Fibroblast of lung (primary cell): ENCODE data around the gene HVCN1. TPM values are rescaled to one million over a fixed set of nuclear protein-coding genes. Genes with fewer than 3 reads are reported as not detected.

Source experiments
- DNase-seq, 2 donors: peaks; one replicate each; pipeline versions ENCODE4 v3.0.0 to v3.0.0-alpha.2; 2010; ENCODE audit warnings: low read depth in 2 of 2
- H2AFZ ChIP-seq: 2 replicates; pipeline ENCODE4 v1.5.1; 2012; ENCODE audit warnings: low read length, control low read depth, inconsistent platforms
- H3K27ac ChIP-seq: 2 replicates; pipeline ENCODE4 v1.5.1; 2011; ENCODE audit warnings: low read length, control low read depth; ENCODE audit not compliant: insufficient read depth
- H3K27me3 ChIP-seq: 2 replicates; pipeline ENCODE4 v1.5.1; 2011; ENCODE audit warnings: mild to moderate bottlenecking, low read length; ENCODE audit not compliant: control insufficient read depth, insufficient read depth
- H3K36me3 ChIP-seq: 2 replicates; pipeline ENCODE4 v1.5.1; 2011; ENCODE audit warnings: low read length; ENCODE audit not compliant: control insufficient read depth, insufficient read depth
- H3K4me1 ChIP-seq: 2 replicates; pipeline ENCODE4 v1.5.1; 2011; ENCODE audit warnings: low read length; ENCODE audit not compliant: control insufficient read depth, insufficient read depth; ENCODE audit errors: extremely low read depth
- H3K4me2 ChIP-seq: 2 replicates; pipeline ENCODE4 v1.5.1; 2011; ENCODE audit warnings: low read length, control low read depth; ENCODE audit not compliant: insufficient read depth; ENCODE audit errors: extremely low read depth
- H3K4me3 ChIP-seq, 4 experiments: fragments of 200-600 bp in 1 of 4; sonication (generic) in 1 of 4; replicated peaks in 1 of 4; 2 replicates each; pipeline ENCODE4 v1.5.1; 2011 to 2016; ENCODE audit warnings: low read length in 4 of 4, low read depth in 3 of 4, mild to moderate bottlenecking in 3 of 4, control low read depth in 2 of 4, inconsistent platforms in 1 of 4, mixed read lengths in 1 of 4; ENCODE audit not compliant: insufficient read depth in 1 of 4; ENCODE audit errors: control extremely low read depth in 1 of 4
- H3K79me2 ChIP-seq: 2 replicates; pipeline ENCODE4 v1.5.1; 2012; ENCODE audit warnings: mild to moderate bottlenecking, low read length, inconsistent platforms; ENCODE audit not compliant: control insufficient read depth, insufficient read depth
- H3K9ac ChIP-seq: 2 replicates; pipeline ENCODE4 v1.5.1; 2011; ENCODE audit warnings: mild to moderate bottlenecking, low read length, control low read depth; ENCODE audit not compliant: insufficient read depth
- H3K9me3 ChIP-seq: 2 replicates; pipeline ENCODE4 v1.5.1; 2012; ENCODE audit warnings: low read depth, low read length; ENCODE audit not compliant: control insufficient read depth, insufficient read depth
- H4K20me1 ChIP-seq: 2 replicates; pipeline ENCODE4 v1.5.1; 2011; ENCODE audit warnings: low read length; ENCODE audit not compliant: control insufficient read depth, insufficient read depth; ENCODE audit errors: extremely low read depth
- EZH2 ChIP-seq: IDR thresholded peaks from 2 replicates; pipeline ENCODE4 v1.5.1; 2012; ENCODE audit warnings: low read length, control low read depth, mild to moderate bottlenecking; ENCODE audit errors: missing control alignments
- polyA plus RNA-seq, 2 donors: library from polyadenylated mRNA; depleted of rRNA in 1 of 2; stranded (reverse) in 1 of 2; unstranded in 1 of 2; fragments of >200 nt; gene quantifications; 2 replicates each; pipeline ENCODE4 v1.2.1, GENCODE V29; 2011 to 2012; ENCODE audit warnings: missing spikeins in 1 of 2
- total RNA-seq: library from RNA; depleted of rRNA; stranded (reverse); fragments of >200 nt; gene quantifications from 2 replicates; pipeline ENCODE4 v1.2.1, GENCODE V29; 2014
- TF ChIP-seq, protein P1 (sequence below), 2 donors: IDR thresholded peaks in 1 of 2; conservative IDR thresholded peaks in 1 of 2; 1 replicate in 1 of 2; 2 replicates in 1 of 2; pipeline ENCODE4 v1.5.1; 2011 to 2012; ENCODE audit warnings: low read length in 2 of 2, control low read depth in 1 of 2, inconsistent platforms in 1 of 2, low read depth in 1 of 2, mild to moderate bottlenecking in 1 of 2

HVCN1 gene
- total and polyA plus RNA-seq, 2 donors (not counting 1 experiment from before 2014, with no cell fraction given) = 3.6 to 7.4 TPM

DNA sequence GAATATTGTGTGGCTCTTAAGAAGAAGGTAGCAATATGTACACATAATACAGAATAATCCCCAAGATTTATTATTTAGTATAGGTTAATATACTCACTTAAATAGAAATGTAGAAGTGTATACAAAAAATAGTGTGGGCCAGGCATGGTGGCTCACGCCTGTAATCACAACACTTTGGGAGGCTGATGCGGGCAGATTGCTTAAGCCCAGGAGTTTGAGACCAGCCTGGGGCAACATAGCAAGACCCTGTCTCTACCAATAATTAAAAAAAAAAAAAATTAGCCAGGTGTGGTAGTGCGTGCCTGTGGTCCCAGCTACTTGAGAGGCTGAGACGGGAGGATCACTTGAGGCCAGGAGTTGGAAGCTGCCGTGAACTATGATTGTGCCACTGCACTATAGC lies 15.3 kb upstream of the HVCN1 start:
- H3K4me3 ChIP-seq = no peak overlapping the region
- no peak overlapping the region for H3K9ac ChIP-seq
- no peak overlapping the region for H3K4me2 ChIP-seq
- H2AFZ ChIP-seq = no peak overlapping the region
- H4K20me1 ChIP-seq = no peaks in the 10 kb centered on the region
- H3K36me3 ChIP-seq = no peaks in the 10 kb centered on the region
- DNase-seq = no peak
- H3K79me2 ChIP-seq = no peaks in the 10 kb centered on the region
- no peaks in the 10 kb centered on the region for H3K27me3 ChIP-seq
- H3K9me3 ChIP-seq = no peaks in the 10 kb centered on the region
- no peak for TF ChIP-seq EZH2
- TF ChIP-seq, protein P1, sequence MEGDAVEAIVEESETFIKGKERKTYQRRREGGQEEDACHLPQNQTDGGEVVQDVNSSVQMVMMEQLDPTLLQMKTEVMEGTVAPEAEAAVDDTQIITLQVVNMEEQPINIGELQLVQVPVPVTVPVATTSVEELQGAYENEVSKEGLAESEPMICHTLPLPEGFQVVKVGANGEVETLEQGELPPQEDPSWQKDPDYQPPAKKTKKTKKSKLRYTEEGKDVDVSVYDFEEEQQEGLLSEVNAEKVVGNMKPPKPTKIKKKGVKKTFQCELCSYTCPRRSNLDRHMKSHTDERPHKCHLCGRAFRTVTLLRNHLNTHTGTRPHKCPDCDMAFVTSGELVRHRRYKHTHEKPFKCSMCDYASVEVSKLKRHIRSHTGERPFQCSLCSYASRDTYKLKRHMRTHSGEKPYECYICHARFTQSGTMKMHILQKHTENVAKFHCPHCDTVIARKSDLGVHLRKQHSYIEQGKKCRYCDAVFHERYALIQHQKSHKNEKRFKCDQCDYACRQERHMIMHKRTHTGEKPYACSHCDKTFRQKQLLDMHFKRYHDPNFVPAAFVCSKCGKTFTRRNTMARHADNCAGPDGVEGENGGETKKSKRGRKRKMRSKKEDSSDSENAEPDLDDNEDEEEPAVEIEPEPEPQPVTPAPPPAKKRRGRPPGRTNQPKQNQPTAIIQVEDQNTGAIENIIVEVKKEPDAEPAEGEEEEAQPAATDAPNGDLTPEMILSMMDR (conservative IDR thresholded peaks at IDR 0.05 in 1 of 2, IDR thresholded peaks at IDR 0.05 in 1 of 2; ENCODE audit: low read depth in 1 of 2, low read length in 2 of 2) = no peak
- no peaks in the 10 kb centered on the region for H3K4me1 ChIP-seq
- H3K27ac ChIP-seq = no peak overlapping the region

DNA sequence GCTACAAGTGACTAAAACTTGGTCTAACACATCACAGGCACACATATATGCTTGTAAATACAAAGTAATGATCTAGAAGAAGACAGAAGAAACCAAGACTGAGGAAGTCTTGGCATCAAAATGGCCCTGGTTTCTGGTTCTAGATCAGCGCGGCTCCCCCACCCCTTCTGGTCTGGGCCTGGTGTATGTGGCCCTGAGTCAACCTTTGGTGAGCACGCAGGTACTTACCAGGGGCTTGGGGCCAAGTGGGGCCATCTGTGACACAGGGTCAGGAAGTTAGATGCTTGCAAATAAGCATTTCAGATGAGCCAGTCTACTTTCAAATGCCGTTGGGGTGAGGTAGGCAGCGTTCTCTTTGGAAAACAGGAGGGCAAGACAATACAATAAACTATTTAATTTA lies 13.2 kb upstream of the HVCN1 start:
- no peak overlapping the region for H3K9ac ChIP-seq
- TF ChIP-seq, protein P1 (conservative IDR thresholded peaks at IDR 0.05 in 1 of 2, IDR thresholded peaks at IDR 0.05 in 1 of 2; ENCODE audit: low read depth in 1 of 2, low read length in 2 of 2) = no peak
- no peak for TF ChIP-seq EZH2
- H3K27ac ChIP-seq = no peak overlapping the region
- no peaks in the 10 kb centered on the region for H3K79me2 ChIP-seq
- no peaks in the 10 kb centered on the region for H3K36me3 ChIP-seq
- H3K4me1 ChIP-seq = no peaks in the 10 kb centered on the region
- H3K27me3 ChIP-seq = no peaks in the 10 kb centered on the region
- no peaks in the 10 kb centered on the region for H3K9me3 ChIP-seq
- H3K4me3 ChIP-seq = no peak overlapping the region
- no peak overlapping the region for H3K4me2 ChIP-seq
- no peak for DNase-seq
- H2AFZ ChIP-seq = no peak overlapping the region
- no peaks in the 10 kb centered on the region for H4K20me1 ChIP-seq

DNA sequence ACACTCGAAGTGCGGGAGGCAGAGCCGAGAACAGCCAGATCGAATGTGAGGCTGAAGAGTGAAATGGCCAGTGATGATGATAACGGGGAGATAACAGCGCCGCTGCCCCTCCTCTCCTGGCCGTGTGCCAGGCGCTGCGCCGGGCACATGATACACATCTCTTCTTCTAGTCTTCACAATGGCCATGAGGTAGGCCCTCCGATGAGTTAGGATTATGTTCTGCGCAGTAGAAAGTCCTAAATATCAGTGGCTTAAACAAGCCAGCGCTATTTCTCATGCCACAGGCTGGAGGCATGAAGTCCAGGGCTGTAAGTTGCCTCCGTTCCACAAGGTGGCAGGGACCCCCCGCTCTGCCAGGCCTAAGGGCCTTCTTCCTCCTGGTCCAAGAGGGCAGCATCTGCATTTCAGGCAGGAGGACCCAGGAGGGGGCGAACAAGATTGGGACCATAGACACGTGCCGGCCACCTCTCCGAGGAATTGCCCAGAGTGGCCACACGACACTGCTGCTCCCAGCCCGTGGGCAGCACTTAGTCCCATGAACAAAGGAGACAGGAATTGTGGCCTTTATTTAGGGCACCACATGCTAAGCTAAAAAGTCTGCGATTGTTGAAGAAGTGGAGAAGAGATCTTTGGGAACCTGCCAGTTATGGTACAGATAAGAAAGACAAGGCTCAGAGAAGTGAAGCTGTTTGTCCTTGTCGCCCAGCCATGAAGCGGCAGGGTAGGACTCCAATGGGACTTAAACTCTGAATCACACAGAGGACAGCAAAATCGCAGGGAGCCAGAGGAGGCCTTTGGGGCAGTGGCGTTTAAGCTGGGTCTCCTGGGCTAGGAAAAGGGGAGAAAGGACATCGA lies 10.9 kb upstream of the HVCN1 start:
- Histone ChIP-seq H3K27me3 (no peaks in the 10 kb centered on the region), H3K27ac (no peak overlapping the region), H3K4me2 (no peak overlapping the region), H3K9me3 (no peaks in the 10 kb centered on the region), H3K9ac (no peak overlapping the region), H3K36me3 (no peaks in the 10 kb centered on the region), H2AFZ (no peak overlapping the region), H4K20me1 (no peaks in the 10 kb centered on the region), H3K79me2 (no peaks in the 10 kb centered on the region), H3K4me3 (no peak overlapping the region), H3K4me1 (no peaks in the 10 kb centered on the region)
- DNase-seq = no peak
- TF ChIP-seq, protein P1 (conservative IDR thresholded peaks at IDR 0.05 in 1 of 2, IDR thresholded peaks at IDR 0.05 in 1 of 2; ENCODE audit: low read depth in 1 of 2, low read length in 2 of 2) = no peak
